ENCODE measurements around the gene IAPP. TPM values are rescaled to one million over a fixed set of nuclear protein-coding genes. Genes with fewer than 3 reads are reported as not detected.

The IAPP gene
- total and polyA plus RNA-seq, 9 of the 15 experiments (the other 6 are each of a cell fraction or from before 2014, with no cell fraction given): not detected

DNA sequence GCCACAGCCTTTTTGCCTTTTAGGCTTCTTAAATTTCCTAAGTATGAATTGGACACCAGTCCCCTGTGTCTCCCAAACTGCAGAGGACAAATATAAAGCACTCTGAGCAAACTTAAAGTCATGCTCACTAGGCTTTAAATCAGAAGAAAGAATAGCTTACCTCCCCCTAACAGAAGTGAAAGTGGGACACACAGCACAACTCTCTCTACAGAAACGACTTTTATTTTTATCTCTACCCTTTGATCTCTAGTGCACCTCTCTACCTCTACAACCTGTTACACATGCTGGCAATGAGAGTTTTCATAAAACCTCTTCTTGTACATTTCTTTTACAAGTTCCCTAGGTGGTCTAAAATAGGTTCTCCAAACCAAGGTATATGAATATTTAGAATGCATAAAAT, 19.7 kb downstream of the IAPP start (continued):
- TF ChIP-seq, protein P1, sequence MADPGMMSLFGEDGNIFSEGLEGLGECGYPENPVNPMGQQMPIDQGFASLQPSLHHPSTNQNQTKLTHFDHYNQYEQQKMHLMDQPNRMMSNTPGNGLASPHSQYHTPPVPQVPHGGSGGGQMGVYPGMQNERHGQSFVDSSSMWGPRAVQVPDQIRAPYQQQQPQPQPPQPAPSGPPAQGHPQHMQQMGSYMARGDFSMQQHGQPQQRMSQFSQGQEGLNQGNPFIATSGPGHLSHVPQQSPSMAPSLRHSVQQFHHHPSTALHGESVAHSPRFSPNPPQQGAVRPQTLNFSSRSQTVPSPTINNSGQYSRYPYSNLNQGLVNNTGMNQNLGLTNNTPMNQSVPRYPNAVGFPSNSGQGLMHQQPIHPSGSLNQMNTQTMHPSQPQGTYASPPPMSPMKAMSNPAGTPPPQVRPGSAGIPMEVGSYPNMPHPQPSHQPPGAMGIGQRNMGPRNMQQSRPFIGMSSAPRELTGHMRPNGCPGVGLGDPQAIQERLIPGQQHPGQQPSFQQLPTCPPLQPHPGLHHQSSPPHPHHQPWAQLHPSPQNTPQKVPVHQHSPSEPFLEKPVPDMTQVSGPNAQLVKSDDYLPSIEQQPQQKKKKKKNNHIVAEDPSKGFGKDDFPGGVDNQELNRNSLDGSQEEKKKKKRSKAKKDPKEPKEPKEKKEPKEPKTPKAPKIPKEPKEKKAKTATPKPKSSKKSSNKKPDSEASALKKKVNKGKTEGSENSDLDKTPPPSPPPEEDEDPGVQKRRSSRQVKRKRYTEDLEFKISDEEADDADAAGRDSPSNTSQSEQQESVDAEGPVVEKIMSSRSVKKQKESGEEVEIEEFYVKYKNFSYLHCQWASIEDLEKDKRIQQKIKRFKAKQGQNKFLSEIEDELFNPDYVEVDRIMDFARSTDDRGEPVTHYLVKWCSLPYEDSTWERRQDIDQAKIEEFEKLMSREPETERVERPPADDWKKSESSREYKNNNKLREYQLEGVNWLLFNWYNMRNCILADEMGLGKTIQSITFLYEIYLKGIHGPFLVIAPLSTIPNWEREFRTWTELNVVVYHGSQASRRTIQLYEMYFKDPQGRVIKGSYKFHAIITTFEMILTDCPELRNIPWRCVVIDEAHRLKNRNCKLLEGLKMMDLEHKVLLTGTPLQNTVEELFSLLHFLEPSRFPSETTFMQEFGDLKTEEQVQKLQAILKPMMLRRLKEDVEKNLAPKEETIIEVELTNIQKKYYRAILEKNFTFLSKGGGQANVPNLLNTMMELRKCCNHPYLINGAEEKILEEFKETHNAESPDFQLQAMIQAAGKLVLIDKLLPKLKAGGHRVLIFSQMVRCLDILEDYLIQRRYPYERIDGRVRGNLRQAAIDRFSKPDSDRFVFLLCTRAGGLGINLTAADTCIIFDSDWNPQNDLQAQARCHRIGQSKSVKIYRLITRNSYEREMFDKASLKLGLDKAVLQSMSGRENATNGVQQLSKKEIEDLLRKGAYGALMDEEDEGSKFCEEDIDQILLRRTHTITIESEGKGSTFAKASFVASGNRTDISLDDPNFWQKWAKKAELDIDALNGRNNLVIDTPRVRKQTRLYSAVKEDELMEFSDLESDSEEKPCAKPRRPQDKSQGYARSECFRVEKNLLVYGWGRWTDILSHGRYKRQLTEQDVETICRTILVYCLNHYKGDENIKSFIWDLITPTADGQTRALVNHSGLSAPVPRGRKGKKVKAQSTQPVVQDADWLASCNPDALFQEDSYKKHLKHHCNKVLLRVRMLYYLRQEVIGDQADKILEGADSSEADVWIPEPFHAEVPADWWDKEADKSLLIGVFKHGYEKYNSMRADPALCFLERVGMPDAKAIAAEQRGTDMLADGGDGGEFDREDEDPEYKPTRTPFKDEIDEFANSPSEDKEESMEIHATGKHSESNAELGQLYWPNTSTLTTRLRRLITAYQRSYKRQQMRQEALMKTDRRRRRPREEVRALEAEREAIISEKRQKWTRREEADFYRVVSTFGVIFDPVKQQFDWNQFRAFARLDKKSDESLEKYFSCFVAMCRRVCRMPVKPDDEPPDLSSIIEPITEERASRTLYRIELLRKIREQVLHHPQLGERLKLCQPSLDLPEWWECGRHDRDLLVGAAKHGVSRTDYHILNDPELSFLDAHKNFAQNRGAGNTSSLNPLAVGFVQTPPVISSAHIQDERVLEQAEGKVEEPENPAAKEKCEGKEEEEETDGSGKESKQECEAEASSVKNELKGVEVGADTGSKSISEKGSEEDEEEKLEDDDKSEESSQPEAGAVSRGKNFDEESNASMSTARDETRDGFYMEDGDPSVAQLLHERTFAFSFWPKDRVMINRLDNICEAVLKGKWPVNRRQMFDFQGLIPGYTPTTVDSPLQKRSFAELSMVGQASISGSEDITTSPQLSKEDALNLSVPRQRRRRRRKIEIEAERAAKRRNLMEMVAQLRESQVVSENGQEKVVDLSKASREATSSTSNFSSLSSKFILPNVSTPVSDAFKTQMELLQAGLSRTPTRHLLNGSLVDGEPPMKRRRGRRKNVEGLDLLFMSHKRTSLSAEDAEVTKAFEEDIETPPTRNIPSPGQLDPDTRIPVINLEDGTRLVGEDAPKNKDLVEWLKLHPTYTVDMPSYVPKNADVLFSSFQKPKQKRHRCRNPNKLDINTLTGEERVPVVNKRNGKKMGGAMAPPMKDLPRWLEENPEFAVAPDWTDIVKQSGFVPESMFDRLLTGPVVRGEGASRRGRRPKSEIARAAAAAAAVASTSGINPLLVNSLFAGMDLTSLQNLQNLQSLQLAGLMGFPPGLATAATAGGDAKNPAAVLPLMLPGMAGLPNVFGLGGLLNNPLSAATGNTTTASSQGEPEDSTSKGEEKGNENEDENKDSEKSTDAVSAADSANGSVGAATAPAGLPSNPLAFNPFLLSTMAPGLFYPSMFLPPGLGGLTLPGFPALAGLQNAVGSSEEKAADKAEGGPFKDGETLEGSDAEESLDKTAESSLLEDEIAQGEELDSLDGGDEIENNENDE (IDR thresholded peaks at IDR 0.05; ENCODE audit: low read depth, low read length): no peak
- TF ChIP-seq ESRRA (IDR thresholded peaks at IDR 0.05; ENCODE audit: borderline replicate concordance, low read depth) (no peak), ZBTB1 (CRISPR knock-in tag; IDR thresholded peaks at IDR 0.05; ENCODE audit: borderline replicate concordance, low read depth) (no peak), ZNF444 (CRISPR knock-in tag; IDR thresholded peaks at IDR 0.05) (no peak), ZNF668 (CRISPR knock-in tag; IDR thresholded peaks at IDR 0.05) (no peak), MTA3 (IDR thresholded peaks at IDR 0.05; ENCODE audit: borderline replicate concordance) (no peak), ZNF263 (CRISPR knock-in tag; IDR thresholded peaks at IDR 0.05; ENCODE audit: borderline replicate concordance) (no peak), RBM39 (optimal IDR thresholded peaks at IDR 0.05; ENCODE audit: low read depth, low read length) (no peak), SMARCC2 (IDR thresholded peaks at IDR 0.05; ENCODE audit: low read depth) (no peak), ZSCAN32 (CRISPR knock-in tag; IDR thresholded peaks at IDR 0.05) (no peak)
